IMR-90 (cell line): ENCODE measurements around the gene CLEC20A. TPM values are rescaled to one million over a fixed set of nuclear protein-coding genes. Genes with fewer than 3 reads are reported as not detected.

Source experiments
- ATAC-seq: fragments of 200-7000 bp; cut with Tn5 transposase; 2 replicates; pipeline ENCODE4 v1.9.1; 2020; ENCODE audit warnings: low read depth, mild to moderate bottlenecking, moderate library complexity
- BruUV-seq: library from RNA; stranded (reverse); fragments of 400-500 nt; replicated peaks from 2 replicates; lab custom pipeline; 2021; lab: Mats Ljungman, UMichigan
- CTCF ChIA-PET: fragments of 300-600 bp; formaldehyde crosslinking; extraction: SDS; loops from one replicate; lab custom pipeline; 2021; ENCODE audit warnings: antibody characterized with exemption; lab: Yijun Ruan, JAX
- POLR2A ChIA-PET: fragments of 300-600 bp; sonication (Branson Sonifier 250); formaldehyde crosslinking; loops from one replicate; lab custom pipeline; 2022; ENCODE audit warnings: antibody characterized with exemption; ENCODE audit not compliant: unreplicated experiment; lab: Charles Lee
- DNase-seq: peaks from one replicate; pipeline ENCODE4 v3.0.0; 2013
- H2AFZ ChIP-seq: replicated peaks from 2 replicates; pipeline ENCODE3; 2013; ENCODE audit warnings: low read length, mild to moderate bottlenecking; ENCODE audit not compliant: poor library complexity
- H2AK5ac ChIP-seq: 2 replicates; pipeline ENCODE4 v1.6.1; 2013; ENCODE audit warnings: low read depth, low read length, inconsistent platforms
- H2AK9ac ChIP-seq: replicated peaks from 2 replicates; pipeline ENCODE3; 2013; ENCODE audit warnings: mild to moderate bottlenecking, low read depth, low read length, moderate library complexity; ENCODE audit not compliant: poor library complexity
- H2BK120ac ChIP-seq: 2 replicates; pipeline ENCODE4 v1.6.1; 2013; ENCODE audit warnings: low read depth, low read length, inconsistent platforms
- H2BK15ac ChIP-seq: 3 replicates; pipeline ENCODE4 v1.6.1; 2013; ENCODE audit warnings: low read depth, low read length, inconsistent platforms
- H2BK20ac ChIP-seq: 2 replicates; pipeline ENCODE4 v1.6.1; 2013; ENCODE audit warnings: low read depth, mild to moderate bottlenecking, inconsistent platforms, low read length, moderate library complexity
- H2BK5ac ChIP-seq: 2 replicates; pipeline ENCODE4 v1.6.1; 2013; ENCODE audit warnings: mild to moderate bottlenecking, low read depth, low read length, inconsistent platforms; ENCODE audit not compliant: poor library complexity, severe bottlenecking
- H3K14ac ChIP-seq: replicated peaks from 2 replicates; pipeline ENCODE4 v1.6.1; 2013; ENCODE audit warnings: low read depth, low read length, inconsistent platforms
- H3K18ac ChIP-seq: 2 replicates; pipeline ENCODE4 v1.6.1; 2013; ENCODE audit warnings: low read depth, low read length, control low read depth
- H3K23ac ChIP-seq: 2 replicates; pipeline ENCODE4 v1.6.1; 2013; ENCODE audit warnings: low read depth, low read length, inconsistent platforms
- H3K27ac ChIP-seq: 2 replicates; pipeline ENCODE4 v1.5.1; 2013; ENCODE audit warnings: mild to moderate bottlenecking, control low read depth, low read length; ENCODE audit not compliant: insufficient read depth
- H3K27me3 ChIP-seq: 2 replicates; pipeline ENCODE4 v1.6.1; 2013; ENCODE audit warnings: low read length; ENCODE audit not compliant: control insufficient read depth, insufficient read depth
- H3K36me3 ChIP-seq: 2 replicates; pipeline ENCODE4 v1.6.1; 2013; ENCODE audit warnings: low read length, mixed read lengths; ENCODE audit not compliant: control insufficient read depth, insufficient read depth
- H3K4ac ChIP-seq: 2 replicates; pipeline ENCODE4 v1.6.1; 2013; ENCODE audit warnings: low read depth, low read length, inconsistent platforms
- H3K4me1 ChIP-seq: 2 replicates; pipeline ENCODE4 v1.6.1; 2013; ENCODE audit warnings: low read length, mixed read lengths; ENCODE audit not compliant: control insufficient read depth, insufficient read depth
- H3K4me2 ChIP-seq: 2 replicates; pipeline ENCODE4 v1.6.1; 2013; ENCODE audit warnings: low read depth, mild to moderate bottlenecking, control low read depth, low read length, moderate library complexity
- H3K4me3 ChIP-seq: 2 replicates; pipeline ENCODE4 v1.5.1; 2013; ENCODE audit warnings: low read depth, mild to moderate bottlenecking, control low read depth, low read length, moderate library complexity; ENCODE audit not compliant: insufficient read depth
- H3K56ac ChIP-seq: 2 replicates; pipeline ENCODE4 v1.6.1; 2013; ENCODE audit warnings: low read length, inconsistent platforms; ENCODE audit not compliant: insufficient read depth; ENCODE audit errors: extremely low read depth
- H3K79me1 ChIP-seq, 2 experiments: 2 replicates each; pipeline ENCODE4 v1.6.1; 2013; ENCODE audit warnings: low read length in 2 of 2, inconsistent platforms in 1 of 2, low read depth in 1 of 2
- H3K9ac ChIP-seq: 2 replicates; pipeline ENCODE4 v1.6.1; 2013; ENCODE audit warnings: low read depth, low read length, control low read depth
- H3K9me1 ChIP-seq: 2 replicates; pipeline ENCODE4 v1.6.1; 2013; ENCODE audit warnings: low read length, inconsistent platforms; ENCODE audit not compliant: insufficient read depth
- H3K9me3 ChIP-seq: 2 replicates; pipeline ENCODE4 v1.6.1; 2013; ENCODE audit warnings: low read length; ENCODE audit not compliant: control insufficient read depth, insufficient read depth
- H4K20me1 ChIP-seq: 2 replicates; pipeline ENCODE4 v1.6.1; 2013; ENCODE audit warnings: low read length, inconsistent platforms; ENCODE audit not compliant: insufficient read depth
- H4K5ac ChIP-seq: 2 replicates; pipeline ENCODE4 v1.6.1; 2013; ENCODE audit warnings: mild to moderate bottlenecking, low read depth, low read length, control low read depth
- H4K8ac ChIP-seq, 2 experiments: 2 replicates each; pipeline ENCODE4 v1.6.1; 2013; ENCODE audit warnings: low read depth in 2 of 2, low read length in 2 of 2, control low read depth in 1 of 2, inconsistent platforms in 1 of 2
- H4K91ac ChIP-seq: 2 replicates; pipeline ENCODE4 v1.6.1; 2013; ENCODE audit warnings: low read depth, low read length, inconsistent platforms; ENCODE audit not compliant: insufficient read depth
- BHLHE40 ChIP-seq: fragments of 150-350 bp; IDR thresholded peaks from 2 replicates; pipeline ENCODE4 v1.6.1; 2016; ENCODE audit warnings: mild to moderate bottlenecking, low read depth, low read length
- CEBPB ChIP-seq: IDR thresholded peaks from 2 replicates; pipeline ENCODE4 v1.6.1; 2012; ENCODE audit warnings: low read depth, low read length, improper control_type of control experiment
- CHD1 ChIP-seq: IDR thresholded peaks from 2 replicates; pipeline ENCODE4 v1.6.1; 2012; ENCODE audit warnings: low read depth, low read length, improper control_type of control experiment
- FOS ChIP-seq: fragments of 150-350 bp; IDR thresholded peaks from 2 replicates; pipeline ENCODE4 v1.6.1; 2016; ENCODE audit warnings: low read depth, low read length
- MAFK ChIP-seq: IDR thresholded peaks from 2 replicates; pipeline ENCODE4 v1.6.1; 2012; ENCODE audit warnings: low read depth, low read length, improper control_type of control experiment
- MAZ ChIP-seq: IDR thresholded peaks from 2 replicates; pipeline ENCODE4 v1.6.1; 2012; ENCODE audit warnings: low read depth, mild to moderate bottlenecking, low read length, improper control_type of control experiment, moderate library complexity, borderline replicate concordance
- NFE2L2 ChIP-seq: fragments of 150-350 bp; IDR thresholded peaks from 2 replicates; pipeline ENCODE4 v1.6.1; 2016; ENCODE audit warnings: low read depth, mild to moderate bottlenecking, low read length
- POLR2A ChIP-seq: IDR thresholded peaks from 2 replicates; pipeline ENCODE4 v1.6.1; 2012; ENCODE audit warnings: mild to moderate bottlenecking, low read depth, low read length
- RAD21 ChIP-seq: IDR thresholded peaks from 2 replicates; pipeline ENCODE4 v1.6.1; 2012; ENCODE audit warnings: low read length, improper control_type of control experiment
- RCOR1 ChIP-seq: IDR thresholded peaks from 2 replicates; pipeline ENCODE4 v1.6.1; 2012; ENCODE audit warnings: mild to moderate bottlenecking, low read length, improper control_type of control experiment; ENCODE audit not compliant: insufficient replicate concordance
- RFX5 ChIP-seq: IDR thresholded peaks from 2 replicates; pipeline ENCODE4 v1.8.0; 2012; ENCODE audit warnings: low read depth, mild to moderate bottlenecking, low read length, moderate library complexity
- SMC3 ChIP-seq: fragments of 150-350 bp; IDR thresholded peaks from 2 replicates; pipeline ENCODE4 v1.6.1; 2016; ENCODE audit warnings: low read depth, mild to moderate bottlenecking, antibody characterized with exemption, low read length, moderate library complexity
- WGBS, 2 experiments: methylation state at CpG; one replicate each; pipeline versions ENCODE4 v1.1.5 to v1.1.7; 2013; ENCODE audit warnings: missing lambda C conversion rate in 2 of 2; ENCODE audit not compliant: insufficient read length in 1 of 2; ENCODE audit errors: extremely low coverage in 2 of 2; 5-methylcytosine and 5-hydroxymethylcytosine counted together
- dilution Hi-C: fragments of 300-500 bp; cut with HindIII; formaldehyde crosslinking; loops from one replicate; pipeline ENCODE4 v1.14.3; 2018; ENCODE audit warnings: low sequenced_read_pairs; ENCODE audit not compliant: unreplicated experiment
- in situ Hi-C: fragments of 300-500 bp; cut with MboI; formaldehyde crosslinking; loops from 3 replicates; pipeline ENCODE4 v1.14.3; 2019; ENCODE audit warnings: low sequenced_read_pairs, inconsistent platforms, mixed read lengths
- intact Hi-C: fragments of 100-400 bp; cut with micrococcal nuclease; formaldehyde crosslinking; loops from 2 replicates; pipeline ENCODE4 v1.10.0; 2022
- polyA plus RNA-seq, 3 experiments: library from polyadenylated mRNA; depleted of rRNA; stranded (reverse); fragments of >200 nt; gene quantifications; 2 replicates each; pipeline ENCODE4 v1.2.3, GENCODE V29; 2012; ENCODE audit warnings: low replicate concordance in 1 of 3
- total RNA-seq: library from RNA; depleted of rRNA; stranded (reverse); fragments of >200 nt; gene quantifications from 2 replicates; pipeline ENCODE4 v1.2.3, GENCODE V29; 2012
- TF ChIP-seq, protein P1 (sequence below): fragments of 150-350 bp; IDR thresholded peaks from 2 replicates; pipeline ENCODE4 v1.6.1; 2017; ENCODE audit warnings: mild to moderate bottlenecking, antibody characterized with exemption, low read length, low read depth
- TF ChIP-seq, protein P2 (sequence below): conservative IDR thresholded peaks from 2 replicates; pipeline ENCODE4 v1.5.1; 2012; ENCODE audit warnings: mild to moderate bottlenecking, low read depth, low read length, improper control_type of control experiment

The CLEC20A gene
- total and polyA plus RNA-seq, 2 of the 4 experiments (the other 2 are of a cell fraction): not detected

DNA sequence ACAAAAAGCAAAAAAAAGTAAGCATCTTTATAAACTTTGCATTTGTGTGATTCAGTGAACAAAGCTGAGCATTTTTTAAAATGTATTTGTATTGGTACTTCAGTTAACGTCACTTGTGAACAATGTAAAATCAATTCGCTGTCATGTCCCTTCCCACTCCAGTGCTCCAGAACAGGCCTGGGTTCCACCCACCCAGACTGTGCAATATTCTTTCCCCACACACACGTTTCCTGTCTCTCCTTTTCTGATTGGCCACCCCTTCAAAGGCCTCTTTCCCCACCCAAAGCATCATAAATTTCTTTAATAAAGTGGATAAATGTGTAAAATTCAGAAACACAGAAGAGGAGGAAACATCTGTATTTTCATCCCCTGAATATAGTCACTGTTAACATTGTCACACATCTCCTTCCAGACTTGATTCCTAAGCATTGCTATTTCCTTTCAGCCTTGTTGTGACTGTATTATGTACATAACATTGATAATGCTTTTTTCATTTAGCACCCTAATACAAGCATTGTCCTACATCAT is 12.0 kb downstream of the CLEC20A start:
- no peak overlapping the region for H4K91ac ChIP-seq
- H3K56ac ChIP-seq: no peak overlapping the region
- H3K18ac ChIP-seq: no peak overlapping the region
- no peak overlapping the region for H3K14ac ChIP-seq
- ChIA-PET CTCF (interaction anchor here (0.6 kb wide), 1 partner anchor 784 kb away, joined by 4 read pairs; no protein-coding TSS in a partner anchor), POLR2A (no interaction called here)
- no peak overlapping the region for H3K27ac ChIP-seq
- H3K9me1 ChIP-seq: no peaks in the 10 kb centered on the region
- H2BK15ac ChIP-seq: no peak overlapping the region
- no peak overlapping the region for H3K9ac ChIP-seq
- ATAC-seq (no peak), DNase-seq (no peak)
- H3K23ac ChIP-seq: no peak overlapping the region
- BruUV-seq: no TSS peak
- H2BK120ac ChIP-seq: no peak overlapping the region
- dilution Hi-C loops: no loop called here
- peaks cover 2% of the 10 kb centered on the region; the same call in 1 of the 2 replicates for H3K36me3 ChIP-seq
- WGBS, 2 experiments: no CpG with 5 or more reads among the region's 3 CpGs
- no peaks in the 10 kb centered on the region for H3K9me3 ChIP-seq
- no peak overlapping the region for H2AK9ac ChIP-seq
- H4K8ac ChIP-seq: no peak overlapping the region
- H2AK5ac ChIP-seq: no peak overlapping the region
- no peak overlapping the region for H2BK5ac ChIP-seq
- intact Hi-C loops: no loop called here
- H3K79me1 ChIP-seq: no peaks in the 10 kb centered on the region
- H4K20me1 ChIP-seq: no peaks in the 10 kb centered on the region
- H3K4me1 ChIP-seq: no peaks in the 10 kb centered on the region
- TF ChIP-seq BHLHE40 (no peak), CEBPB (no peak), FOS (no peak), NFE2L2 (no peak), SMC3 (no peak), RFX5 (no peak), RCOR1 (no peak), RAD21 (no peak), CHD1 (no peak), MAZ (no peak), POLR2A (no peak), MAFK (no peak)
- TF ChIP-seq, protein P1, sequence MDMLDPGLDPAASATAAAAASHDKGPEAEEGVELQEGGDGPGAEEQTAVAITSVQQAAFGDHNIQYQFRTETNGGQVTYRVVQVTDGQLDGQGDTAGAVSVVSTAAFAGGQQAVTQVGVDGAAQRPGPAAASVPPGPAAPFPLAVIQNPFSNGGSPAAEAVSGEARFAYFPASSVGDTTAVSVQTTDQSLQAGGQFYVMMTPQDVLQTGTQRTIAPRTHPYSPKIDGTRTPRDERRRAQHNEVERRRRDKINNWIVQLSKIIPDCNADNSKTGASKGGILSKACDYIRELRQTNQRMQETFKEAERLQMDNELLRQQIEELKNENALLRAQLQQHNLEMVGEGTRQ: no peak
- TF ChIP-seq, protein P2, sequence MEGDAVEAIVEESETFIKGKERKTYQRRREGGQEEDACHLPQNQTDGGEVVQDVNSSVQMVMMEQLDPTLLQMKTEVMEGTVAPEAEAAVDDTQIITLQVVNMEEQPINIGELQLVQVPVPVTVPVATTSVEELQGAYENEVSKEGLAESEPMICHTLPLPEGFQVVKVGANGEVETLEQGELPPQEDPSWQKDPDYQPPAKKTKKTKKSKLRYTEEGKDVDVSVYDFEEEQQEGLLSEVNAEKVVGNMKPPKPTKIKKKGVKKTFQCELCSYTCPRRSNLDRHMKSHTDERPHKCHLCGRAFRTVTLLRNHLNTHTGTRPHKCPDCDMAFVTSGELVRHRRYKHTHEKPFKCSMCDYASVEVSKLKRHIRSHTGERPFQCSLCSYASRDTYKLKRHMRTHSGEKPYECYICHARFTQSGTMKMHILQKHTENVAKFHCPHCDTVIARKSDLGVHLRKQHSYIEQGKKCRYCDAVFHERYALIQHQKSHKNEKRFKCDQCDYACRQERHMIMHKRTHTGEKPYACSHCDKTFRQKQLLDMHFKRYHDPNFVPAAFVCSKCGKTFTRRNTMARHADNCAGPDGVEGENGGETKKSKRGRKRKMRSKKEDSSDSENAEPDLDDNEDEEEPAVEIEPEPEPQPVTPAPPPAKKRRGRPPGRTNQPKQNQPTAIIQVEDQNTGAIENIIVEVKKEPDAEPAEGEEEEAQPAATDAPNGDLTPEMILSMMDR: no peak
- no peak overlapping the region for H3K4me3 ChIP-seq
- no peak overlapping the region for H3K4me2 ChIP-seq
- H2AFZ ChIP-seq: no peak overlapping the region
- no peak overlapping the region for H4K5ac ChIP-seq
- no peak overlapping the region for H3K4ac ChIP-seq
- in situ Hi-C loops: no loop called here
- peaks cover 2% of the 10 kb centered on the region; the same call in 1 of the 2 replicates for H3K27me3 ChIP-seq
- no peak overlapping the region for H2BK20ac ChIP-seq
